Neural progenitor cell (in vitro differentiated cells): ENCODE measurements around the gene OR6B1.
"Not testable (repeated sequence)": the region's sequence is repeated elsewhere in the genome, so short reads cannot be mapped to it uniquely, and the experiment has no call there.

ENCODE experiments used
- CTCF ChIP-seq: fragments of 200-600 bp; sonication (generic); IDR thresholded peaks from 2 replicates; pipeline ENCODE4 v1.5.1; 2017; ENCODE audit warnings: antibody characterized with exemption, mild to moderate bottlenecking
- EZH2 ChIP-seq: fragments of 200-600 bp; sonication (generic); IDR thresholded peaks from 2 replicates; pipeline ENCODE4 v1.6.1; 2017; ENCODE audit warnings: antibody characterized with exemption, mild to moderate bottlenecking, moderate library complexity

- TF ChIP-seq CTCF, EZH2: not testable (repeated sequence)
These were observed 9.9 kb downstream of the OR6B1 start for GRCh38 chr7:144010061-144010460.
